WTC11 (cell line): Measurements from ENCODE around the gene FOCAD. TPM values are rescaled to one million over a fixed set of nuclear protein-coding genes. Genes with fewer than 3 reads are reported as not detected.
"Not testable (repeated sequence)": the region's sequence is repeated elsewhere in the genome, so short reads cannot be mapped to it uniquely, and the experiment has no call there.

Source experiments
- ATAC-seq: fragments of 200-7000 bp; cut with Tn5 transposase; 2 replicates; pipeline ENCODE4 v1.10.0; 2021; ENCODE audit warnings: mild to moderate bottlenecking, moderate library complexity
- CTCF ChIA-PET: fragments of 300-600 bp; sonication (Branson Sonifier 250); formaldehyde crosslinking; loops from one replicate; lab custom pipeline; 2021; ENCODE audit warnings: antibody characterized with exemption; lab: Charles Lee
- POLR2A ChIA-PET: fragments of 350-600 bp; sonication (Branson Sonifier 250); formaldehyde crosslinking; loops from one replicate; lab custom pipeline; 2021; ENCODE audit warnings: antibody characterized with exemption; lab: Charles Lee
- DNase-seq: peaks from one replicate; pipeline ENCODE4 v3.0.0; 2021; ENCODE audit warnings: low spot score
- H3K27ac Mint-ChIP-seq: 2 replicates; pipeline ENCODE4 v1.8.0; 2021; ENCODE audit warnings: mixed read lengths
- H3K27me3 Mint-ChIP-seq: 2 replicates; pipeline ENCODE4 v1.8.0; 2021; ENCODE audit warnings: low read depth, mild to moderate bottlenecking, moderate library complexity, mixed read lengths
- H3K36me3 Mint-ChIP-seq: 2 replicates; pipeline ENCODE4 v1.8.0; 2021; ENCODE audit warnings: mixed read lengths
- H3K4me1 Mint-ChIP-seq: 2 replicates; pipeline ENCODE4 v1.8.0; 2022; ENCODE audit warnings: mixed read lengths
- H3K4me3 Mint-ChIP-seq: 2 replicates; pipeline ENCODE4 v1.8.0; 2021; ENCODE audit warnings: mild to moderate bottlenecking, moderate library complexity, mixed read lengths
- H3K9me3 Mint-ChIP-seq: 2 replicates; pipeline ENCODE4 v1.8.0; 2021; ENCODE audit warnings: mixed read lengths
- ATF1 ChIP-seq: sonication (generic); formaldehyde crosslinking; IDR thresholded peaks from 2 replicates; pipeline ENCODE4 v1.8.1; 2023; ENCODE audit warnings: mild to moderate bottlenecking, moderate library complexity, missing genetic modification reagents
- FOXJ3 ChIP-seq: sonication (generic); formaldehyde crosslinking; IDR thresholded peaks from 2 replicates; pipeline ENCODE4 v1.9.0; 2021; ENCODE audit warnings: missing genetic modification reagents, mild to moderate bottlenecking, borderline replicate concordance
- MXD4 ChIP-seq: fragments of 250-450 bp; sonication (Bioruptor Pico); IDR thresholded peaks from 2 replicates; pipeline ENCODE4 v1.8.0; 2021; ENCODE audit warnings: mild to moderate bottlenecking, moderate library complexity, borderline replicate concordance
- NR2C2 ChIP-seq: sonication (generic); formaldehyde crosslinking; IDR thresholded peaks from 2 replicates; pipeline ENCODE4 v1.8.0; 2022; ENCODE audit warnings: mild to moderate bottlenecking, missing genetic modification reagents
- SMAD3 ChIP-seq: sonication (generic); formaldehyde crosslinking; IDR thresholded peaks from 2 replicates; pipeline ENCODE4 v1.8.0; 2022; ENCODE audit warnings: missing genetic modification reagents, mild to moderate bottlenecking, borderline replicate concordance
- SP1 ChIP-seq: sonication (generic); formaldehyde crosslinking; conservative IDR thresholded peaks from 2 replicates; pipeline ENCODE4 v1.8.1; 2022; ENCODE audit warnings: missing genetic modification reagents
- TEAD4 ChIP-seq: sonication (generic); formaldehyde crosslinking; IDR thresholded peaks from 2 replicates; pipeline ENCODE4 v1.8.0; 2022; ENCODE audit warnings: mild to moderate bottlenecking, missing genetic modification reagents
- ZNF138 ChIP-seq: sonication (generic); formaldehyde crosslinking; conservative IDR thresholded peaks from 2 replicates; pipeline ENCODE4 v1.8.1; 2022; ENCODE audit warnings: mild to moderate bottlenecking, moderate library complexity, missing genetic modification reagents
- ZNF232 ChIP-seq: sonication (generic); formaldehyde crosslinking; IDR thresholded peaks from 2 replicates; pipeline ENCODE4 v1.8.0; 2022; ENCODE audit warnings: mild to moderate bottlenecking, missing genetic modification reagents
- ZNF263 ChIP-seq: sonication (generic); formaldehyde crosslinking; IDR thresholded peaks from 2 replicates; pipeline ENCODE4 v1.8.1; 2022; ENCODE audit warnings: low read depth, mild to moderate bottlenecking, moderate library complexity, missing genetic modification reagents
- ZNF317 ChIP-seq: sonication (generic); formaldehyde crosslinking; IDR thresholded peaks from 2 replicates; pipeline ENCODE4 v1.8.1; 2023; ENCODE audit warnings: low read depth, mild to moderate bottlenecking, moderate library complexity, missing genetic modification reagents, borderline replicate concordance
- ZNF396 ChIP-seq: fragments of 250-450 bp; sonication (Bioruptor Pico); IDR thresholded peaks from 2 replicates; pipeline ENCODE4 v1.8.0; 2021; ENCODE audit warnings: mild to moderate bottlenecking, moderate library complexity, borderline replicate concordance
- ZNF416 ChIP-seq: fragments of 250-450 bp; sonication (Bioruptor Pico); IDR thresholded peaks from 2 replicates; pipeline ENCODE4 v1.9.0; 2021; ENCODE audit warnings: mild to moderate bottlenecking, inconsistent platforms
- total RNA-seq: library from RNA; stranded (reverse); gene quantifications from 3 replicates; pipeline ENCODE4 v1.2.3, GENCODE V29; 2021
- TF ChIP-seq, protein P1 (sequence below): fragments of 250-450 bp; sonication (Bioruptor Pico); IDR thresholded peaks from 2 replicates; pipeline ENCODE4 v2.1.2; 2022; ENCODE audit warnings: mild to moderate bottlenecking, moderate library complexity
- TF ChIP-seq, protein P2 (sequence below): sonication (generic); formaldehyde crosslinking; IDR thresholded peaks from 2 replicates; pipeline ENCODE4 v1.8.1; 2022; ENCODE audit warnings: low read depth, missing genetic modification reagents, borderline replicate concordance
- TF ChIP-seq, protein P3 (sequence below): fragments of 250-450 bp; sonication (Bioruptor Pico); IDR thresholded peaks from 2 replicates; pipeline ENCODE4 v1.9.0; 2021; ENCODE audit warnings: mild to moderate bottlenecking, borderline replicate concordance
- TF ChIP-seq, protein P4 (sequence below): sonication (generic); formaldehyde crosslinking; IDR thresholded peaks from 2 replicates; pipeline ENCODE4 v1.8.1; 2023; ENCODE audit warnings: mild to moderate bottlenecking, missing genetic modification reagents

The FOCAD gene
- total RNA-seq, 1 experiment from 2014 or later: 34.3 TPM

DNA sequence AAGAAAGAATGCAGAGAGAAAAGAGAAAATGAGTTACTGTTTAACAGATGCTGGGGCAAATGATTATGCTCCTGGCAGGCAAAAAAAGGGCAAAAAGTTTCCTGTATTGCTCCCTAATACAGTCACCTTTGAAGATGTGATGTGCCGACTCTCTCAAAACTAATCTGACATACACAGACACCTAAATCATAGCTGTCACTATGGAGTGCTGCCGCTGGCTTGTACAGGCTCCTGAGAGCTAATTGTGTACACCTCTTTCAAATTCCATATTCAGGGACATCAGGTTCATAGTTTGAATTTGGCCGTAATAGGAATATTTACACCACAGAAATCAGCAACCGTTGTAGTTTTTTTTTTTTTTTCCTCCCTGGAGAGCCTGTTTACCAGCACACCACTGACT is 12.4 kb upstream of the FOCAD start (continued):
- no peak for TF ChIP-seq NR2C2 (CRISPR knock-in tag)
- TF ChIP-seq ZNF396: no peak
- TF ChIP-seq, protein P1, sequence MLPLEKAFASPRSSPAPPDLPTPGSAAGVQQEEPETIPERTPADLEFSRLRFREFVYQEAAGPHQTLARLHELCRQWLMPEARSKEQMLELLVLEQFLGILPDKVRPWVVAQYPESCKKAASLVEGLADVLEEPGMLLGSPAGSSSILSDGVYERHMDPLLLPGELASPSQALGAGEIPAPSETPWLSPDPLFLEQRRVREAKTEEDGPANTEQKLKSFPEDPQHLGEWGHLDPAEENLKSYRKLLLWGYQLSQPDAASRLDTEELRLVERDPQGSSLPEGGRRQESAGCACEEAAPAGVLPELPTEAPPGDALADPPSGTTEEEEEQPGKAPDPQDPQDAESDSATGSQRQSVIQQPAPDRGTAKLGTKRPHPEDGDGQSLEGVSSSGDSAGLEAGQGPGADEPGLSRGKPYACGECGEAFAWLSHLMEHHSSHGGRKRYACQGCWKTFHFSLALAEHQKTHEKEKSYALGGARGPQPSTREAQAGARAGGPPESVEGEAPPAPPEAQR (CRISPR knock-in tag): no peak
- TF ChIP-seq TEAD4 (CRISPR knock-in tag): no peak
- no peak for TF ChIP-seq SMAD3 (CRISPR knock-in tag)
- no peak for TF ChIP-seq ATF1
- TF ChIP-seq MXD4 (CRISPR knock-in tag): no peak
- no peak for TF ChIP-seq ZNF317 (CRISPR knock-in tag)
- no peak for TF ChIP-seq ZNF416 (CRISPR knock-in tag)
- TF ChIP-seq ZNF138: no peak
- no peak for TF ChIP-seq FOXJ3 (CRISPR knock-in tag)

DNA sequence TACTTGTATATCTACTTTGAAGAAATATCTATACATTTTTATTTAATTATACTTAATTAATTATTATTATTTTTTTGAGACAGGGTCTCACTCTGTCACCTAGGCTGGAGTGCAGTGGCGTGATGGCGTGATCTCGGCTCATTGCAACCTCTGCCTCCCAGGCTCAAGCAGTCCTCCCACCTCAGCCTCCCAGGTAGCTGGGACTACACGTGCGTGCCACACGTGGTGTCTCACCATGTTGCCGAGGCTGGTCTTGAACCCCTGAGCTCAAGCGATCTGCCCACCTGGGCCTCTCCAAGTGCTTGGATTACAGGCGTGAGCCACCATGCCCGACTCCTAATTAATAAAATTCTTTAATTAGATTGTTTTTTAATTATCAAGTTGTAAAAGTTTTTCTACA is 10.5 kb upstream of the FOCAD start:
- H3K9me3 Mint-ChIP-seq, H3K36me3 Mint-ChIP-seq, DNase-seq, CTCF ChIA-PET, POLR2A ChIA-PET, H3K27ac Mint-ChIP-seq, ATAC-seq, H3K4me3 Mint-ChIP-seq, H3K27me3 Mint-ChIP-seq: not testable (repeated sequence)
- H3K4me1 Mint-ChIP-seq: peaks cover 15% of the 10 kb centered on the region

DNA sequence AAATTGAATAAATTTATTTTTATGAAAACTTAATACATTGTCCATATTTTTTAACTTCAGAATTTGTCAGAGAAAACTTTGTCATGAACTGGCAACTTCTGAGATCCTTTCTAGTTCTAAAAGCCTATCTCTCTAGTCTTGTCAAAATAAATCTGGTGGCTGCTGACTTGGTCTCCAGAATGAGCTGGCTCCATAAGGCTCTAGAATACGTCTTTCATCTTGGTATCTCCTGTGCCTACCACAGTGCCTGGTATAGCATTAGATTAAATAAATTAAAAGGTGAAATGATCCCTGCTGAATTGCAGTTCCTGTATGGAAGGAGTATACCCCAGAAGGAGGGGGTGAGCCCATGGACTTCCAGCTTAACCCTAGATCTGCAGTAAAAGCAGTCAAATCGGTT is 2.6 kb upstream of the FOCAD start:
- CTCF ChIA-PET: no interaction called here
- POLR2A ChIA-PET: no interaction called here
- H3K9me3 Mint-ChIP-seq: no peaks in the 10 kb centered on the region
- TF ChIP-seq SP1 (CRISPR knock-in tag): no peak
- TF ChIP-seq, protein P2, sequence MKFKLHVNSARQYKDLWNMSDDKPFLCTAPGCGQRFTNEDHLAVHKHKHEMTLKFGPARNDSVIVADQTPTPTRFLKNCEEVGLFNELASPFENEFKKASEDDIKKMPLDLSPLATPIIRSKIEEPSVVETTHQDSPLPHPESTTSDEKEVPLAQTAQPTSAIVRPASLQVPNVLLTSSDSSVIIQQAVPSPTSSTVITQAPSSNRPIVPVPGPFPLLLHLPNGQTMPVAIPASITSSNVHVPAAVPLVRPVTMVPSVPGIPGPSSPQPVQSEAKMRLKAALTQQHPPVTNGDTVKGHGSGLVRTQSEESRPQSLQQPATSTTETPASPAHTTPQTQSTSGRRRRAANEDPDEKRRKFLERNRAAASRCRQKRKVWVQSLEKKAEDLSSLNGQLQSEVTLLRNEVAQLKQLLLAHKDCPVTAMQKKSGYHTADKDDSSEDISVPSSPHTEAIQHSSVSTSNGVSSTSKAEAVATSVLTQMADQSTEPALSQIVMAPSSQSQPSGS: no peak
- TF ChIP-seq ZNF232 (CRISPR knock-in tag): no peak
- TF ChIP-seq, protein P3, sequence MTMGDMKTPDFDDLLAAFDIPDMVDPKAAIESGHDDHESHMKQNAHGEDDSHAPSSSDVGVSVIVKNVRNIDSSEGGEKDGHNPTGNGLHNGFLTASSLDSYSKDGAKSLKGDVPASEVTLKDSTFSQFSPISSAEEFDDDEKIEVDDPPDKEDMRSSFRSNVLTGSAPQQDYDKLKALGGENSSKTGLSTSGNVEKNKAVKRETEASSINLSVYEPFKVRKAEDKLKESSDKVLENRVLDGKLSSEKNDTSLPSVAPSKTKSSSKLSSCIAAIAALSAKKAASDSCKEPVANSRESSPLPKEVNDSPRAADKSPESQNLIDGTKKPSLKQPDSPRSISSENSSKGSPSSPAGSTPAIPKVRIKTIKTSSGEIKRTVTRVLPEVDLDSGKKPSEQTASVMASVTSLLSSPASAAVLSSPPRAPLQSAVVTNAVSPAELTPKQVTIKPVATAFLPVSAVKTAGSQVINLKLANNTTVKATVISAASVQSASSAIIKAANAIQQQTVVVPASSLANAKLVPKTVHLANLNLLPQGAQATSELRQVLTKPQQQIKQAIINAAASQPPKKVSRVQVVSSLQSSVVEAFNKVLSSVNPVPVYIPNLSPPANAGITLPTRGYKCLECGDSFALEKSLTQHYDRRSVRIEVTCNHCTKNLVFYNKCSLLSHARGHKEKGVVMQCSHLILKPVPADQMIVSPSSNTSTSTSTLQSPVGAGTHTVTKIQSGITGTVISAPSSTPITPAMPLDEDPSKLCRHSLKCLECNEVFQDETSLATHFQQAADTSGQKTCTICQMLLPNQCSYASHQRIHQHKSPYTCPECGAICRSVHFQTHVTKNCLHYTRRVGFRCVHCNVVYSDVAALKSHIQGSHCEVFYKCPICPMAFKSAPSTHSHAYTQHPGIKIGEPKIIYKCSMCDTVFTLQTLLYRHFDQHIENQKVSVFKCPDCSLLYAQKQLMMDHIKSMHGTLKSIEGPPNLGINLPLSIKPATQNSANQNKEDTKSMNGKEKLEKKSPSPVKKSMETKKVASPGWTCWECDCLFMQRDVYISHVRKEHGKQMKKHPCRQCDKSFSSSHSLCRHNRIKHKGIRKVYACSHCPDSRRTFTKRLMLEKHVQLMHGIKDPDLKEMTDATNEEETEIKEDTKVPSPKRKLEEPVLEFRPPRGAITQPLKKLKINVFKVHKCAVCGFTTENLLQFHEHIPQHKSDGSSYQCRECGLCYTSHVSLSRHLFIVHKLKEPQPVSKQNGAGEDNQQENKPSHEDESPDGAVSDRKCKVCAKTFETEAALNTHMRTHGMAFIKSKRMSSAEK: no peak
- TF ChIP-seq, protein P4, sequence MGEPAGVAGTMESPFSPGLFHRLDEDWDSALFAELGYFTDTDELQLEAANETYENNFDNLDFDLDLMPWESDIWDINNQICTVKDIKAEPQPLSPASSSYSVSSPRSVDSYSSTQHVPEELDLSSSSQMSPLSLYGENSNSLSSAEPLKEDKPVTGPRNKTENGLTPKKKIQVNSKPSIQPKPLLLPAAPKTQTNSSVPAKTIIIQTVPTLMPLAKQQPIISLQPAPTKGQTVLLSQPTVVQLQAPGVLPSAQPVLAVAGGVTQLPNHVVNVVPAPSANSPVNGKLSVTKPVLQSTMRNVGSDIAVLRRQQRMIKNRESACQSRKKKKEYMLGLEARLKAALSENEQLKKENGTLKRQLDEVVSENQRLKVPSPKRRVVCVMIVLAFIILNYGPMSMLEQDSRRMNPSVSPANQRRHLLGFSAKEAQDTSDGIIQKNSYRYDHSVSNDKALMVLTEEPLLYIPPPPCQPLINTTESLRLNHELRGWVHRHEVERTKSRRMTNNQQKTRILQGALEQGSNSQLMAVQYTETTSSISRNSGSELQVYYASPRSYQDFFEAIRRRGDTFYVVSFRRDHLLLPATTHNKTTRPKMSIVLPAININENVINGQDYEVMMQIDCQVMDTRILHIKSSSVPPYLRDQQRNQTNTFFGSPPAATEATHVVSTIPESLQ (CRISPR knock-in tag): no peak
- TF ChIP-seq ZNF263 (CRISPR knock-in tag): no peak
- no peak for TF ChIP-seq ZNF396
- no peak for DNase-seq
- no peak overlapping the region for H3K4me3 Mint-ChIP-seq
- no peak overlapping the region for H3K27ac Mint-ChIP-seq
- H3K4me1 Mint-ChIP-seq: peaks cover 20% of the 10 kb centered on the region
- H3K36me3 Mint-ChIP-seq: no peaks in the 10 kb centered on the region
- no peaks in the 10 kb centered on the region for H3K27me3 Mint-ChIP-seq
- ATAC-seq: no peak
